K562 (cell line): ENCODE data around the gene FBN3. TPM values are rescaled to one million over a fixed set of nuclear protein-coding genes. Genes with fewer than 3 reads are reported as not detected.

Experiments
- ATAC-seq: fragments of 200-7000 bp; cut with Tn5 transposase; 3 replicates; pipeline ENCODE4 v1.9.1; 2020; ENCODE audit warnings: moderate library complexity
- BruUV-seq: library from RNA; stranded (reverse); fragments of 400-500 nt; replicated peaks from 2 replicates; lab custom pipeline; 2021; lab: Mats Ljungman, UMichigan
- CTCF ChIA-PET: fragments of 300-600 bp; formaldehyde crosslinking; extraction: SDS; loops from one replicate; lab custom pipeline; 2021; ENCODE audit warnings: low intra/inter-chr PET ratio; lab: Yijun Ruan, JAX
- POLR2A ChIA-PET: fragments of 300-600, 350-650 bp; sonication (Branson Sonifier 250); formaldehyde crosslinking; extraction: SDS; loops from one replicate; lab custom pipeline; 2021; ENCODE audit warnings: antibody characterized with exemption, inconsistent platforms; lab: Yijun Ruan, JAX
- DNase-seq, 4 experiments: peaks; one replicate each; pipeline versions ENCODE4 v3.0.0 to v3.0.0-alpha.2; 2011 to 2018; ENCODE audit warnings: low spot score in 3 of 4, mixed read lengths in 3 of 4; ENCODE audit errors: extremely low read depth in 1 of 4
- FAIRE-seq: peaks from 2 replicates; lab custom pipeline; 2011; peaks lifted over from hg19 to GRCh38; lab: Jason Lieb, UNC
- H2AFZ ChIP-seq: 2 replicates; pipeline ENCODE4 v1.6.0; 2011; ENCODE audit warnings: low read depth, low read length, control low read depth, inconsistent platforms
- H3K27ac ChIP-seq: fragments of 200-600 bp; 3 replicates; pipeline ENCODE4 v1.8.0; 2011; ENCODE audit warnings: low read depth, mild to moderate bottlenecking, control low read depth, inconsistent platforms, low read length, moderate library complexity, mixed read lengths; ENCODE audit errors: extremely low read depth
- H3K27me3 ChIP-seq, 2 experiments: fragments of 300-600 bp in 1 of 2; 2 replicates in 1 of 2; 3 replicates in 1 of 2; pipeline versions ENCODE4 v1.6.0 to v1.8.0; 2011; ENCODE audit warnings: inconsistent platforms in 2 of 2, low read length in 2 of 2, mild to moderate bottlenecking in 1 of 2, mixed read lengths in 1 of 2, moderate library complexity in 1 of 2; ENCODE audit not compliant: control insufficient read depth in 2 of 2, insufficient read depth in 2 of 2
- H3K36me3 ChIP-seq: fragments of 300-600 bp; 3 replicates; pipeline ENCODE4 v1.8.0; 2011; ENCODE audit warnings: mild to moderate bottlenecking, low read length, inconsistent platforms; ENCODE audit not compliant: control insufficient read depth, insufficient read depth
- H3K4me1 ChIP-seq, 2 experiments: fragments of 200-600 bp in 1 of 2; replicated peaks in 1 of 2; 2 replicates in 1 of 2; 3 replicates in 1 of 2; pipeline versions ENCODE4 v1.5.1 to v1.8.0; 2011; ENCODE audit warnings: inconsistent platforms in 2 of 2, low read length in 2 of 2, mild to moderate bottlenecking in 1 of 2, mixed read lengths in 1 of 2, moderate library complexity in 1 of 2; ENCODE audit not compliant: control insufficient read depth in 2 of 2, insufficient read depth in 2 of 2
- H3K4me2 ChIP-seq: 2 replicates; pipeline ENCODE4 v1.6.1; 2011; ENCODE audit warnings: low read length, control low read depth, inconsistent platforms, mixed read lengths; ENCODE audit not compliant: insufficient read depth
- H3K4me3 ChIP-seq: fragments of 200-600 bp; sonication (generic), shearing (Covaris generic); 2 replicates; pipeline ENCODE4 v1.5.1; 2016; ENCODE audit warnings: control low read depth, inconsistent platforms
- H3K79me2 ChIP-seq: fragments of 200-600 bp; 3 replicates; pipeline ENCODE4 v1.8.0; 2011; ENCODE audit warnings: low read length, inconsistent platforms; ENCODE audit not compliant: control insufficient read depth, insufficient read depth
- H3K9ac ChIP-seq, 2 experiments: 2 replicates each; pipeline versions ENCODE4 v1.6.0 to v1.6.1; 2011; ENCODE audit warnings: low read depth in 2 of 2, low read length in 2 of 2, control low read depth in 1 of 2, inconsistent platforms in 1 of 2, mild to moderate bottlenecking in 1 of 2, mixed read lengths in 1 of 2; ENCODE audit not compliant: insufficient read depth in 1 of 2
- H3K9me1 ChIP-seq: one replicate; pipeline ENCODE4 v1.6.0; 2011; ENCODE audit warnings: inconsistent platforms, mild to moderate bottlenecking, low read length, moderate library complexity; ENCODE audit not compliant: control insufficient read depth, insufficient read depth
- H3K9me3 ChIP-seq: replicated peaks from 2 replicates; pipeline ENCODE4 v1.5.1; 2011; ENCODE audit warnings: low read depth, low read length, inconsistent platforms; ENCODE audit not compliant: control insufficient read depth, insufficient read depth
- H4K20me1 ChIP-seq: replicated peaks from 2 replicates; pipeline ENCODE4 v1.6.1; 2011; ENCODE audit warnings: low read length, inconsistent platforms, mixed read lengths; ENCODE audit not compliant: control insufficient read depth, insufficient read depth
- ATF7 ChIP-seq: fragments of 450-650 bp; IDR thresholded peaks from 2 replicates; pipeline ENCODE4 v1.7.1; 2014; ENCODE audit warnings: mild to moderate bottlenecking, moderate library complexity
- ERF ChIP-seq: fragments of 450-650 bp; formaldehyde crosslinking; IDR thresholded peaks from 2 replicates; pipeline ENCODE4 v1.4.0; 2020; ENCODE audit warnings: mild to moderate bottlenecking, mixed read lengths
- FOSL1 ChIP-seq: fragments of 200-800 bp; sonication (Bioruptor generic); conservative IDR thresholded peaks from 2 replicates; pipeline ENCODE4 v1.6.1; 2016; ENCODE audit warnings: missing genetic modification characterization, missing compliant biosample characterization
- GTF2F1 ChIP-seq: IDR thresholded peaks from 2 replicates; pipeline ENCODE4 v1.6.1; 2011; ENCODE audit warnings: low read depth, low read length, improper control_type of control experiment
- HCFC1 ChIP-seq: IDR thresholded peaks from 2 replicates; pipeline ENCODE4 v1.6.1; 2012; ENCODE audit warnings: low read depth, low read length, improper control_type of control experiment
- RAD21 ChIP-seq, 2 experiments: fragments of 250-450 bp in 1 of 2; fragments of 450-650 bp in 1 of 2; sonication (Bioruptor Pico) in 1 of 2; formaldehyde crosslinking in 1 of 2; IDR thresholded peaks in 1 of 2; conservative IDR thresholded peaks in 1 of 2; 2 replicates each; pipeline versions ENCODE4 v1.4.0 to v1.8.0; 2020 to 2022; ENCODE audit warnings: mild to moderate bottlenecking in 2 of 2, moderate library complexity in 1 of 2
- RB1 ChIP-seq: fragments of 450-650 bp; IDR thresholded peaks from 2 replicates; pipeline ENCODE4 v1.6.1; 2017; ENCODE audit warnings: low read depth, mild to moderate bottlenecking
- SP1 ChIP-seq: sonication (generic); formaldehyde crosslinking; IDR thresholded peaks from 2 replicates; pipeline ENCODE4 v1.8.1; 2022; ENCODE audit warnings: mild to moderate bottlenecking, missing genetic modification reagents
- ZNF143 ChIP-seq: sonication (generic); formaldehyde crosslinking; IDR thresholded peaks from 2 replicates; pipeline ENCODE4 v1.9.0; 2022; ENCODE audit warnings: mild to moderate bottlenecking, missing genetic modification reagents
- ZNF699 ChIP-seq: fragments of 250-450 bp; sonication (Bioruptor Pico); IDR thresholded peaks from 2 replicates; pipeline ENCODE4 v1.8.0; 2021; ENCODE audit warnings: mild to moderate bottlenecking, moderate library complexity; ENCODE audit not compliant: insufficient replicate concordance
- WGBS: fragments of 100-300 bp; shearing (Covaris generic); methylation state at CpG from one replicate; pipeline ENCODE4 v1.1.6; 2016; ENCODE audit warnings: low coverage, mixed read lengths; ENCODE audit not compliant: insufficient coverage; ENCODE audit errors: missing lambda C conversion rate; 5-methylcytosine and 5-hydroxymethylcytosine counted together
- in situ Hi-C: fragments of 300-500 bp; cut with MboI; formaldehyde crosslinking; loops from 4 replicates; pipeline ENCODE4 v1.15.0; 2018; ENCODE audit warnings: inconsistent platforms, mixed read lengths
- intact Hi-C: fragments of 100-400 bp; cut with micrococcal nuclease; formaldehyde crosslinking; loops from 2 replicates; pipeline ENCODE4 v1.14.2; 2022
- polyA plus RNA-seq, 8 experiments: library from polyadenylated mRNA; depleted of rRNA in 4 of 8; stranded (reverse) in 5 of 8; unstranded in 3 of 8; fragments of >200 nt; fragmentation: Nextera tagmentation in 2 of 8; fragmentation: Illumina TruSeq in 1 of 8; extraction: Ambion mirVana in 2 of 8; extraction: Trizol in 1 of 8; gene quantifications; 2 replicates each; pipeline versions ENCODE4 v1.2.1 to v1.2.3, GENCODE V29; 2011 to 2014; ENCODE audit warnings: inconsistent platforms in 1 of 8, missing spikeins in 1 of 8
- total RNA-seq, 7 experiments: library from RNA; depleted of rRNA in 6 of 7; stranded (reverse); fragments of >200 nt in 6 of 7; fragmentation: Illumina TruSeq in 2 of 7; extraction: Trizol in 2 of 7; gene quantifications; 2 replicates each; pipeline versions ENCODE4 v1.2.1 to v1.2.3, GENCODE V29; 2011 to 2021; ENCODE audit warnings: low replicate concordance in 1 of 7

The FBN3 gene
- total and polyA plus RNA-seq, 9 of the 15 experiments (the other 6 are each of a cell fraction or from before 2014, with no cell fraction given) = under 0.01 to 0.29 (median 0.01) TPM; not detected in 4

- no peak for DNase-seq
- Histone ChIP-seq H3K4me3 (no peak overlapping the region), H3K79me2 (no peaks in the 10 kb centered on the region), H4K20me1 (no peaks in the 10 kb centered on the region), H3K4me1 (peaks cover 0 to 8% of the 10 kb centered on the region in 2 experiments; a peak in 1 of 5 replicates), H3K27ac (no peak overlapping the region), H3K36me3 (no peaks in the 10 kb centered on the region), H3K27me3 (peaks cover 0 to 12% of the 10 kb centered on the region in 2 experiments; a peak in 4 of 5 replicates), H2AFZ (no peak overlapping the region), H3K9me3 (peaks cover 16% of the 10 kb centered on the region), H3K9ac (no peak overlapping the region), H3K4me2 (no peak overlapping the region), H3K9me1 (no peaks in the 10 kb centered on the region)
- BruUV-seq = no TSS peak
- no peak for ATAC-seq
- in situ Hi-C loops (no loop called here), intact Hi-C loops (no loop called here)
- WGBS = 8% methylated on average over 6 of the region's 6 CpGs
- no peak for FAIRE-seq
- ChIA-PET CTCF (no interaction called here), POLR2A (no interaction called here)
- TF ChIP-seq FOSL1 (tag) (no peak), HCFC1 (no peak), RB1 (no peak), RAD21 (CRISPR knock-in tag; conservative IDR thresholded peaks at IDR 0.05 in 1 of 2, IDR thresholded peaks at IDR 0.05 in 1 of 2) (no peak), ERF (CRISPR knock-in tag) (no peak), GTF2F1 (no peak), ATF7 (no peak), ZNF143 (no peak), ZNF699 (CRISPR knock-in tag) (no peak), SP1 (CRISPR knock-in tag) (no peak)
These were observed 55.1 kb downstream of the FBN3 start for GRCh38 chr19:8094336-8094735.
